HG03280 (cell line): ENCODE results near the gene RBKS.

Experiments
- ATAC-seq: cut with Tn5 transposase; IDR thresholded peaks from one replicate; pipeline ENCODE4 v1.9.1; 2021; ENCODE audit warnings: mild to moderate bottlenecking, moderate library complexity; ENCODE audit not compliant: unreplicated experiment

The RBKS gene

GRCh38 chr2:27838502-27838901, 51.7 kb downstream of the RBKS start:
- no peak for ATAC-seq

GRCh38 chr2:27833931-27834330, 56.3 kb downstream of the RBKS start:
- no peak for ATAC-seq

GRCh38 chr2:27832396-27832795, 57.8 kb downstream of the RBKS start:
- no peak for ATAC-seq

DNA sequence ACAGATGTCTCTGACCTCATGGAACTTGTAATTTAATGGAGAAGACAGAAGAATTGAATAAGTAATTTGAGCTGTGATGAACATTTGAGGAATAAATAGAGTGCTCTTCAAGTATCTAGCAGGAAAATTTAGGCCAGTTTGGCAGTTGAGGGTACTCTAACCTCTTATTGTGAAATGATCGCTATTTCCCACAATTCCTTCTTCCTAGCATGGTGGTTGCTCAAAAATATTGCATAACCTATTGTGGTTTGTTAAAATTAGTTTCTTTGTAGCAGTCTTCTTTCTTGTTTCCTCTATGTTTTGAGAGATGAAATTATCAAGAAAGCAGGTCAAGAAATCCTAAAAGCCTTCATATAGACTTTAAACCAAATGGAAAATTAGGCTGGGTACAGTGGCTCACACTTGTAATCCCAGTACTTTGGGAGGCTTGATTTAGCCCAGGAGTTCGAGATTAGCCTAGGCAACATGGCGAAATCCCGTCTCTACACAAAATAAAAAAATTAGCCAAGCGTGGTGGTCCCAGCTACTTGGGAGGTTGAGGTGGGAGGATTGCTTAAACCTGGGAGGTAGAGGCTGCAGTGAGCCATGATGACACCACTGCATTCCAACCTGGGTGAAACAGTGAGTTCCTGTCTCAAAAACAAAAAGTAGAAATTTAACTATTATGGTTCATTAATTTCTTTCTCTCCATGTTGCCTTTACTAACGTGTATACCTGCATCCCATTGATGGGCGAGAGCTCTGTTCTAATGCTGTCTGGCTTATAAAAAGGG, 58.7 kb downstream of the RBKS start:
- ATAC-seq, result no peak

DNA sequence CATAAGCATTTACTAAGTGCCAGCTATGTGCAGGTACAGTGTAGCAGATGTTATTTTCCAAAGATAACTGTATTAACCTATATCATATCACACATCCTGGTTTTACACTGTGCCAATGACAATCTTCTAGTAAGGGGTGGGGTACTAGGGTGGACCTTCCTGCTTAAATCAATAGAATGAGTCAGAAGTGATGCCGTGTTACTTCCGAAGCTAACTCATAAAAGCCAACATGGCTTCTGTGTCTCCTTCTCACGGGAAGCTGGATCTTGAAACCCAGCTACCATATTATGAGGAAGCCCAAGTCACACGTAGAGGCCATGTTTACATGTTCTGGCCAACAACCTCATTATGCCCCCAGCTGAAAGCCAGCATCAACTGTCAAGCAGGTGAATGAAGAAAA, 59.5 kb downstream of the RBKS start:
- no peak for ATAC-seq

- ATAC-seq, result no peak
Observed at GRCh38 chr2:27829791-27830190, 60.4 kb downstream of the RBKS start.

DNA sequence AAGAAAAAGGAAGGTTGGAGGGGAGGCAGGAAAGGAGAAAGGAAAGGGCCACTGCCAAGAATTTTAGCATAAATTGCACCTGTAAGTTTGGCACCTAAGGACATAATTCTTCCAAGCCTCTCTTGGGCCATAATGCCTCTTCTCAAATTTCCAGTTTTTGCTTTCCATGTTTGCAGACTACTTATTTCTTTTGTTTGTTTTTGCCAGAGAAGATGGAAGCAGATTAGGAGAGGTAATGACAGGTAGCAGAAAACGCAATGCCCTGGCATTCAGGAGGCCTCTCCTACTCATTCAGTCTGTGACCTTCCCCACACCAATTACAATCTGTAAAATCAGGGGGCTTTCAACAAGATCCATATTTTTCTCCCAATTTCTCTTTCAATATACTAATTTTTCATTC, 61.9 kb downstream of the RBKS start:
- no peak for ATAC-seq

- no peak for ATAC-seq
Observed at GRCh38 chr2:27824401-27824800, 65.8 kb downstream of the RBKS start.

DNA sequence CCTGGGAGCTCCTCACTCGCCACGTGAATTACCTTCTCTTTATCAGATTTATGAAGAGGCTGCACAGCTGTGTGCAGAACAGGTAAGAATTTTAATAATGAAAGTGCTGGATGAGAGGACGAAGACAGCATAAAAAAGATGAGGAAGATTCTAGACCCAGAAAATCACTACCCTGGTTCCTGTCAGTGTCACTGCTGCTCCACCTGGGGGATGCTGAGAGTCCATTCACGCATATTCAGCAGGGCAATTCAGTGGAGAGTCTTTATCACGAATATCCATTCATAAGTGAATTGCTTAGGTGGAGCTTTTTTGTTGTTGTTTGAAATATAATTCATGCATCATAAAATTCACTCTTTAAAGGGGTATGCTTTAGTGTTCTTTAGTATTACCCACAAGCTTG, 66.6 kb downstream of the RBKS start:
- no peak for ATAC-seq

GRCh38 chr2:27823135-27823534, 67.1 kb downstream of the RBKS start:
- ATAC-seq, result no peak

DNA sequence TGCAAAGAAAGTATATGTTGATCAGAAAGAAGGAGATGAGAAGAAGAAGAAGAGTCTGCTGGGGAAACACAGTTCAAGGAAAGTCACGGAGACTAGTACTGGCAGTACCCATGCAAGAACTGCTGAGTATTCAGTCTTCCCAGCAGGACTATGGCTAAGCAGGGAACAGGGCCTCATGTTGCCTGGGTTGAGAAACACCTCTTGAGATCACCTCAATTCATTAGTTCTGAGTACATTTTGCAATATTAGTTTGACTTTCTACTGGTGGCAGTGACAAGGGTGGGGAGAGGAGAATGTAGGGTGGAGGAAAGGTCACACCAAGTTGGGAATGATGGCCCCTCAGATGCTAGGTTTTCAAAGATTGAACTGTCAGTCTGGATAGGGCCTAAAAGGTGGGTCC, 68.1 kb downstream of the RBKS start:
- no peak for ATAC-seq

DNA sequence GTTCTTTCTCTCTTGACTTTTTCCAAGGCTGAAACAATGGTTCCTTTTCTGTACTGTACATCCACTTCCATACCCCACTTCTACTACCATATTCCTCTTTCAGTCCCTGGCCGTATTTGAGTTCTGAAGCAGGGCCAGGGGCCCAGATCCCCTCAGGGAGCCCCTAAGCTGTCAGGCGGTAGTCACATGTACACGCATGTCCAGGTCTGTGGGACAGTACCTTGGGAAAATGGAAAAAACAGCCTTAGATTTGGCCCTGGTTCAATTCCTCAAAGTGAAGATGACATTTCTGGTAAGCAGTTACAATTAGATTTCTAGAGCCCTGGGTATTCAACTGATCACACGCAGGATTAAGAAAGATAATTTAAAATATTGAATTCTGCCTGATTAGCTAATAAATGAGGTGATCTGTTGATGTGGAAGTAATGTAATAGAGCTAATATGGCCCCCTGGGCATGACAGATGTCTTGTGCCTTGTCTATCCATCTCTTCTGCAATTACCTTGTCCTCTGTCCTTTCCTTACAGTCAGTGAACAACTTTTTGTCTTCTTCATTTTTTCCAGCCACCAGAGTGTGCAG, 74.2 kb downstream of the RBKS start:
- ATAC-seq, result no peak

GRCh38 chr2:27814758-27815157, 75.4 kb downstream of the RBKS start:
- ATAC-seq, result no peak

GRCh38 chr2:27811768-27812167, 78.4 kb downstream of the RBKS start:
- no peak for ATAC-seq

DNA sequence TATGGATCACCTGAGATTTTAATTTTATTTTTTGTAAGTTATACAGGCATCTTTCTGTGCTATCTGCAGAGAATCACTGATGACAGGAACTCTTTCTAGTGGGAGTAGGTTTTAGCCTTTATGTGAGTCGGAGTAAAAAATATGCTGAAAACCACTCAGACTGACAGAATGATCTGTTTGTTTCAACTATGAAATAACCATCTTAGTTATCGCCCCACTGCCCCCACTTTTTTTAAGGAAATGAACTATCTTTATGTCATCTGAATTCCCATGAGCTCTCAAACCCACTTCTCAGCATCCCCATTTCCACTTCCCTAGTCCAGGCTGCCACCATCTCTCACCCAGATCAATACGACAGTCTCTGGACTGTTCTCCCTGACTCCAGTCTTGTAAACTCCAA, 79.7 kb downstream of the RBKS start:
- no peak for ATAC-seq

DNA sequence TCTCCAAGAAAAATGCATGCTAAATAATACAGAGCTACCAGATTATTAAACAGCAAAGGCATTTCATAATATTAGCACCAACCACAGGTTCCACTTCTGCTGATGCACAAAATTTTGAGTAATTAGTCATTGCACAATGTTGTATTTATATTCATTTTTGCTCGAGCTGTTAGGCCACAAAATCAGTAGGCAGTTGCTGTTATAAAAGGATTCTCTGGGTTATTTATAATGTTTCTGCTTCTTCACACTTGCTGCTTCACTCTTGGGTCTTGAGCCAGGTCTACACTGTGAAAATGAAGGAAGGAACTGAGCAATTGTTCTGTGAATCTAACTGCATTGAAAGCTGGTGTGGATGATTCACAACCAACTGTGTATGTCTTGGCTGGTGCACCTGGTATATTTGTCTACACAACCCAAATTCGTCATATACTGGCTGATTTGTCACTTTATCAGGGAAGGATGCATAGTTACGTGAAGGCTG, 80.4 kb downstream of the RBKS start:
- no peak for ATAC-seq

DNA sequence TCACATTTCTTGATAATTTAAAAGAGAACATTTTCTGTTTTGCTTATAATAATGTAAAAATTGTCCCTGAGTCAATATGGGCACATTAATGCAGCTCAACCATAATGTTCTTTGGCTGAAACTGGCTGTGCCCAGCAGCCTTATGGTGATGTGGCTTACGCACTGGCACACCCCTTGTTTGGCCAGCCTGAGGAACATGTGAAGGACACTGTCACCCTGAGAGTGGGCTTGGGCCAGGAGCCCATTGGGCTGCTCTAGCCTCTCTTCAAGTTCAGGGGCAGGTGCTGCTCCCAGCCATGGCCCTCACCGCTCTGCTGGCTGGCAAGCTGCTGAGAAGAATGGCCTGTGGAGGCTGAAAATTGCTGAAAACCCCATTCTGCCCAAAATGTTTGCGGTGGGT, 81.2 kb downstream of the RBKS start:
- no peak for ATAC-seq

DNA sequence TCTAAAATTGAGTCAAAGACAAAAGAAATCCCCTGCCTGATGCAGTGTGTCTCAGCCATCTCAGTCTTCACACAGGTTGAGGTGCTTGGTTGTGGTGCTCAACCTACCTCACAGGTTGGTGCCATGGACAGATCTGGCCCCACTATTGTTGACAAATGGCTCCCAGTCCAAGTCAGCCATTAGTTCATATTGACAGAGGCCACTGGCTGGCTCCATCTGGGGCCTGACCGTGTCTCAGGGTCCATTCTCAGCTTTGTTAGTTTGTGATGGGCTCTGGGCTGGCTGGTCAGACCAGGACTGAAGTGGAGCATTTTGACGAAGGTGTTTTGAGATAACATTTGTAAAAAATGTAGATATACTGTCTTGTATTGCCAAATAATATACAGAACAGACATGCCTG, 81.8 kb downstream of the RBKS start:
- ATAC-seq, result no peak

GRCh38 chr2:27807476-27807875, 82.7 kb downstream of the RBKS start:
- ATAC-seq, result no peak

GRCh38 chr2:27806311-27807059, 83.7 kb downstream of the RBKS start:
- ATAC-seq, result no peak

DNA sequence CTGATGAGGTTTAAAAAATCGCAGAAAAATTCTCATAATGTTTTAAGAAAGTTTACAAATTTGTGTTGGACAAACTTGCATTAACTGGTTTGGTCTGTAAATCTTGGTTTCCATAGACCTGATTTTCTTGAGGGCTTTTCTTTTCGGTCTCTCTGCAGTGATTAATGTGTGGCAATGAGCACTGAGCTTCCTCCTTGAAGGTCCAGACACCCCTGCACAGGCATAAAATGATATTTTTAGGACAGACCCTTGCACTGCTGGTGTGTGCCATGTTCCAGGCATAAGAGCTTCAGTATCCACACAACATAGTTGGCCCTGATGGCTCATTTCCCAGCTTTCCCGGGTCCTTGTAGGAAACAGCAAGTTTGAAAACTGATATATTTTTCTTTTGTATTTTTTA, 85.0 kb downstream of the RBKS start:
- ATAC-seq, result no peak

- no peak for ATAC-seq
Observed at GRCh38 chr2:27804146-27804545, 86.0 kb downstream of the RBKS start.
